Caco-2 (cell line): ENCODE measurements around the gene STIM2. TPM values are rescaled to one million over a fixed set of nuclear protein-coding genes. Genes with fewer than 3 reads are reported as not detected.

Experiments used
- BruUV-seq: library from RNA; stranded (reverse); fragments of 400-500 nt; replicated peaks from 2 replicates; lab custom pipeline; 2021; lab: Mats Ljungman, UMichigan
- CTCF ChIA-PET: fragments of 300-600 bp; sonication (Branson Sonifier 250); formaldehyde crosslinking; loops from one replicate; lab custom pipeline; 2022; ENCODE audit warnings: antibody characterized with exemption; lab: Charles Lee
- POLR2A ChIA-PET: fragments of 300-600 bp; sonication (Branson Sonifier 250); formaldehyde crosslinking; loops from one replicate; lab custom pipeline; 2022; ENCODE audit warnings: antibody characterized with exemption; lab: Charles Lee
- DNase-seq, 2 experiments: peaks; one replicate each; pipeline versions ENCODE4 v3.0.0 to v3.0.0-alpha.2; 2020 to 2022
- H3K27me3 ChIP-seq: replicated peaks from 2 replicates; pipeline ENCODE4 v1.6.0; 2011; ENCODE audit warnings: low read length; ENCODE audit not compliant: control insufficient read depth, insufficient read depth
- H3K36me3 ChIP-seq: 2 replicates; pipeline ENCODE4 v1.5.1; 2011; ENCODE audit warnings: low read length; ENCODE audit not compliant: control insufficient read depth, insufficient read depth
- H3K4me1 ChIP-seq: fragments of 250-450 bp; sonication (Bioruptor Pico); 2 replicates; pipeline ENCODE4 v1.5.1; 2020; ENCODE audit warnings: mild to moderate bottlenecking
- H3K4me3 ChIP-seq: 2 replicates; pipeline ENCODE4 v1.5.1; 2011; ENCODE audit warnings: low read depth, mild to moderate bottlenecking, control low read depth, low read length
- H3K9me3 ChIP-seq: fragments of 250-450 bp; sonication (Bioruptor Pico); 2 replicates; pipeline ENCODE4 v1.5.1; 2020; ENCODE audit warnings: mild to moderate bottlenecking, moderate library complexity
- H3K27ac Mint-ChIP-seq: one replicate; pipeline ENCODE4 v1.8.0; 2022; ENCODE audit warnings: mixed read lengths; ENCODE audit not compliant: unreplicated experiment
- H3K27me3 Mint-ChIP-seq: one replicate; pipeline ENCODE4 v1.8.0; 2022; ENCODE audit warnings: mixed read lengths; ENCODE audit not compliant: insufficient read depth, unreplicated experiment
- H3K36me3 Mint-ChIP-seq: one replicate; pipeline ENCODE4 v1.8.0; 2022; ENCODE audit warnings: mild to moderate bottlenecking, mixed read lengths; ENCODE audit not compliant: insufficient read depth, unreplicated experiment
- H3K4me1 Mint-ChIP-seq: one replicate; pipeline ENCODE4 v1.8.0; 2022; ENCODE audit warnings: low read depth, mixed read lengths; ENCODE audit not compliant: unreplicated experiment
- H3K4me3 Mint-ChIP-seq: one replicate; pipeline ENCODE4 v1.8.0; 2022; ENCODE audit warnings: mild to moderate bottlenecking, moderate library complexity, mixed read lengths; ENCODE audit not compliant: unreplicated experiment
- H3K9me3 Mint-ChIP-seq: one replicate; pipeline ENCODE4 v1.8.0; 2022; ENCODE audit warnings: mixed read lengths; ENCODE audit not compliant: unreplicated experiment
- intact Hi-C: fragments of 100-400 bp; cut with micrococcal nuclease; formaldehyde crosslinking; loops from one replicate; pipeline ENCODE4 v1.10.0; 2022; ENCODE audit not compliant: unreplicated experiment
- total RNA-seq: library from RNA; stranded (reverse); gene quantifications from 2 replicates; pipeline ENCODE4 v1.2.3, GENCODE V29; 2022
- TF ChIP-seq, protein P1 (sequence below), 2 experiments: fragments of 200-600 bp in 1 of 2; IDR thresholded peaks; 1 replicate in 1 of 2; 2 replicates in 1 of 2; pipeline versions ENCODE4 v1.5.1 to v1.8.0; 2011 to 2022; ENCODE audit warnings: antibody characterized with exemption in 1 of 2, control low read depth in 1 of 2, inconsistent platforms in 1 of 2, low read depth in 1 of 2, low read length in 1 of 2, mild to moderate bottlenecking in 1 of 2, moderate library complexity in 1 of 2; ENCODE audit not compliant: insufficient read depth in 1 of 2, severe bottlenecking in 1 of 2, unreplicated experiment in 1 of 2

Gene STIM2
- total RNA-seq, 1 experiment from 2014 or later: 27.2 TPM

DNA sequence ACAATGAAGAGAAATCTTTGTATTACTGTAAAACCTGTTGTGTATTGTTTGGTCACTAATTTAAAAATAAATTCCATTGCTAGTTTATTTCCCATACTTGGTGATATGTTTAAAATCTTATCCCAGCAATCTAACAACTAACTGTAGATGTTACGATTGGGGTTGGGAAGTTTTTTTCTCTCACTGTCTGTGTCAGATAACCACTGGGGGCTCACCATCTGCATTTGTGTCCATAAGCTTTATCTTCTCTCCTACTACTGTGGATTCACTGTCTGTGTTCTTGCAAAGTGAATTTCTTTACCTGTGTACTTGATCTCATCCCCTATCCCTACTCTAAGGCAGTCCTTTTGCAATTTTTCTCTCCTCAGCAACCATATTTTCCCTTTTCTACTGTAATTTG lies 81.3 kb downstream of the STIM2 start:
- intact Hi-C loops: no loop called here
- H3K36me3 Mint-ChIP-seq: no peaks in the 10 kb centered on the region
- Histone ChIP-seq H3K36me3 (no peaks in the 10 kb centered on the region), H3K4me3 (no peak overlapping the region), H3K4me1 (peaks cover 12% of the 10 kb centered on the region), H3K9me3 (no peaks in the 10 kb centered on the region), H3K27me3 (no peaks in the 10 kb centered on the region)
- no peak overlapping the region for H3K4me3 Mint-ChIP-seq
- H3K27me3 Mint-ChIP-seq: peaks cover 2% of the 10 kb centered on the region
- no peak overlapping the region for H3K27ac Mint-ChIP-seq
- no peak for DNase-seq
- TF ChIP-seq, protein P1, sequence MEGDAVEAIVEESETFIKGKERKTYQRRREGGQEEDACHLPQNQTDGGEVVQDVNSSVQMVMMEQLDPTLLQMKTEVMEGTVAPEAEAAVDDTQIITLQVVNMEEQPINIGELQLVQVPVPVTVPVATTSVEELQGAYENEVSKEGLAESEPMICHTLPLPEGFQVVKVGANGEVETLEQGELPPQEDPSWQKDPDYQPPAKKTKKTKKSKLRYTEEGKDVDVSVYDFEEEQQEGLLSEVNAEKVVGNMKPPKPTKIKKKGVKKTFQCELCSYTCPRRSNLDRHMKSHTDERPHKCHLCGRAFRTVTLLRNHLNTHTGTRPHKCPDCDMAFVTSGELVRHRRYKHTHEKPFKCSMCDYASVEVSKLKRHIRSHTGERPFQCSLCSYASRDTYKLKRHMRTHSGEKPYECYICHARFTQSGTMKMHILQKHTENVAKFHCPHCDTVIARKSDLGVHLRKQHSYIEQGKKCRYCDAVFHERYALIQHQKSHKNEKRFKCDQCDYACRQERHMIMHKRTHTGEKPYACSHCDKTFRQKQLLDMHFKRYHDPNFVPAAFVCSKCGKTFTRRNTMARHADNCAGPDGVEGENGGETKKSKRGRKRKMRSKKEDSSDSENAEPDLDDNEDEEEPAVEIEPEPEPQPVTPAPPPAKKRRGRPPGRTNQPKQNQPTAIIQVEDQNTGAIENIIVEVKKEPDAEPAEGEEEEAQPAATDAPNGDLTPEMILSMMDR (IDR thresholded peaks at IDR 0.05; ENCODE audit: insufficient read depth in 1 of 2, low read depth in 1 of 2, low read length in 1 of 2, severe bottlenecking in 1 of 2, unreplicated experiment in 1 of 2): no peak
- no peaks in the 10 kb centered on the region for H3K4me1 Mint-ChIP-seq
- ChIA-PET CTCF (no interaction called here), POLR2A (no interaction called here)
- no TSS peak for BruUV-seq
- H3K9me3 Mint-ChIP-seq: no peaks in the 10 kb centered on the region

DNA sequence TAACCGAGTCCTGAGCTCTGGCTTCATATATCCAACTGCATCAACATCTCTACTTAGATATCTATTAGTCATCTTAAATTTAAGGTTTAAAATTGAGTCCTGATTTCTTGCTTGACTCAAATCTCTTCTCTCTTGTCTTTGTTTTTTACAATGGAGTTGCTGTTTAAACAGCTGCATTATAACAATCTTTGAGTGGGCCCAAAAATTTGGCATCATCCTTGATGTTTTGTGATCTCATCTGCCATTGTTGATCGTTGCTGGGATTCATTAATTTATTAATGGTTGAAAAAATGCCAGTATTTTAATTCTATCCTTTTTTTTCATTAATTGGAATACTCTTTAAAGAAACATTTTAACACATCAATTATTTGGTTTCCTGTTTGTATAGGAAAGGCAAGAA lies 82.2 kb downstream of the STIM2 start:
- Mint-ChIP-seq H3K36me3 (no peaks in the 10 kb centered on the region), H3K9me3 (no peaks in the 10 kb centered on the region), H3K4me1 (no peaks in the 10 kb centered on the region), H3K27me3 (peaks cover 2% of the 10 kb centered on the region), H3K4me3 (no peak overlapping the region), H3K27ac (no peak overlapping the region)
- DNase-seq: no peak
- H3K4me1 ChIP-seq: peaks cover 12% of the 10 kb centered on the region
- TF ChIP-seq, protein P1 (IDR thresholded peaks at IDR 0.05; ENCODE audit: insufficient read depth in 1 of 2, low read depth in 1 of 2, low read length in 1 of 2, severe bottlenecking in 1 of 2, unreplicated experiment in 1 of 2): no peak
- POLR2A ChIA-PET: no interaction called here
- no TSS peak for BruUV-seq
- H3K9me3 ChIP-seq: no peaks in the 10 kb centered on the region
- H3K27me3 ChIP-seq: no peaks in the 10 kb centered on the region
- CTCF ChIA-PET: no interaction called here
- intact Hi-C loops: no loop called here
- no peaks in the 10 kb centered on the region for H3K36me3 ChIP-seq
- H3K4me3 ChIP-seq: no peak overlapping the region

DNA sequence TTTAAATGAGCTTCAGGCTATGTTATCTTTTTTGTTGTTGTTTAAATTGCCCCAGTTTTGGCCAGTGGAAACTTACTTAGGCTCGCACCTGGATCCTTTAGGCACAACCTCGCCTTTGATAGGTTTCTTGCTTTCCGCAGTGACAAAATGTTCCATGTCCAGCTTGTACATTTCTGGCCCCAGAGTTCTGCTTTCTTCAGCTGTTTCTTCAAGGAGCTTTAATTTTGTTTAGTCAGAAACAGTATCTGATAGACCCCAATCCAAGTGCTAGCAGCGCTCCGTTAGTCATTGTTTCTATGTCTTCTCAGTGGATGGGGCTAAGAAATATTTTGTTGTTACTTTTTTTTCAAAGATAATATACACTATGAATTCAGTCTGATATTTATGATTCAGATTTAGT lies 82.8 kb downstream of the STIM2 start:
- H3K36me3 ChIP-seq: no peaks in the 10 kb centered on the region
- ChIA-PET POLR2A (interaction anchor here (0.6 kb wide), 1 partner anchor 82 kb away, joined by 3 read pairs; the partner anchor contains the start of gene STIM2), CTCF (no interaction called here)
- intact Hi-C loops: no loop called here
- DNase-seq: no peak
- H3K4me3 ChIP-seq: no peak overlapping the region
- Mint-ChIP-seq H3K4me3 (no peak overlapping the region), H3K36me3 (no peaks in the 10 kb centered on the region), H3K27ac (no peak overlapping the region), H3K9me3 (no peaks in the 10 kb centered on the region), H3K4me1 (no peaks in the 10 kb centered on the region), H3K27me3 (peaks cover 2% of the 10 kb centered on the region)
- no TSS peak for BruUV-seq
- no peaks in the 10 kb centered on the region for H3K9me3 ChIP-seq
- H3K27me3 ChIP-seq: no peaks in the 10 kb centered on the region
- TF ChIP-seq, protein P1 (IDR thresholded peaks at IDR 0.05; ENCODE audit: insufficient read depth in 1 of 2, low read depth in 1 of 2, low read length in 1 of 2, severe bottlenecking in 1 of 2, unreplicated experiment in 1 of 2): no peak
- peaks cover 7% of the 10 kb centered on the region for H3K4me1 ChIP-seq
